Measurements from ENCODE around the gene DNAJC1. TPM values are rescaled to one million over a fixed set of nuclear protein-coding genes. Genes with fewer than 3 reads are reported as not detected.

Gene DNAJC1
- total RNA-seq, 3 donors from 2014 or later (not counting 1 experiment from before 2014, with no cell fraction given) = 38.4 to 63.7 (median 50.6) TPM

DNA sequence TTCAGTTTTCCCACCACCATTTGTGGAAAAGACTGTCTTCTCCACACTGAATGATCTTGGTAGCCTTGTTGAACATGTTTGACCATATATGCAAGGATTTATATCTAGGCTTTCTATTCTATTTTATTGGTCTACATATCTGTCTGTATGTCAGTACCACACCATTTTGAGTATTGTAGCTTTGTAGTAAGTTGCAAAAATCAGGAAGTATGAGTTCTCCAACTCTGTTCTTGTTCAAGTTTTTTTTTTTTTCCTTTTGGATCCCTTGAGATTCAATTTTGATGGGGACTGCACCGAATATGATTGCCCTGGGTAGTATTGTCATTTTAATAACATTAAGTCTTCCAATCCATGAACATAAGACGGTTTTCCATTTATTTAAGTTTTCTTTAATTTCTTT lies 176.8 kb downstream of the DNAJC1 start:
- Histone ChIP-seq H3K9me3 (ENCODE audit: control insufficient read depth, insufficient read depth, low read length) (peaks cover 21% of the 10 kb centered on the region), H3K4me1 (ENCODE audit: control insufficient read depth, insufficient read depth, low read length) (no peaks in the 10 kb centered on the region), H3K27ac (ENCODE audit: low read length) (no peak overlapping the region), H3K36me3 (ENCODE audit: control insufficient read depth, insufficient read depth, low read length) (no peaks in the 10 kb centered on the region), H3K4me3 (ENCODE audit: low read length) (no peak overlapping the region), H3K27me3 (ENCODE audit: control insufficient read depth, insufficient read depth, low read length) (no peaks in the 10 kb centered on the region)
- no peak overlapping the region for H3K4me3 Mint-ChIP-seq
- ATAC-seq = no peak
- no peaks in the 10 kb centered on the region for H3K27me3 Mint-ChIP-seq (ENCODE audit: low read depth in 2 of 2)
- TF ChIP-seq, protein P1, sequence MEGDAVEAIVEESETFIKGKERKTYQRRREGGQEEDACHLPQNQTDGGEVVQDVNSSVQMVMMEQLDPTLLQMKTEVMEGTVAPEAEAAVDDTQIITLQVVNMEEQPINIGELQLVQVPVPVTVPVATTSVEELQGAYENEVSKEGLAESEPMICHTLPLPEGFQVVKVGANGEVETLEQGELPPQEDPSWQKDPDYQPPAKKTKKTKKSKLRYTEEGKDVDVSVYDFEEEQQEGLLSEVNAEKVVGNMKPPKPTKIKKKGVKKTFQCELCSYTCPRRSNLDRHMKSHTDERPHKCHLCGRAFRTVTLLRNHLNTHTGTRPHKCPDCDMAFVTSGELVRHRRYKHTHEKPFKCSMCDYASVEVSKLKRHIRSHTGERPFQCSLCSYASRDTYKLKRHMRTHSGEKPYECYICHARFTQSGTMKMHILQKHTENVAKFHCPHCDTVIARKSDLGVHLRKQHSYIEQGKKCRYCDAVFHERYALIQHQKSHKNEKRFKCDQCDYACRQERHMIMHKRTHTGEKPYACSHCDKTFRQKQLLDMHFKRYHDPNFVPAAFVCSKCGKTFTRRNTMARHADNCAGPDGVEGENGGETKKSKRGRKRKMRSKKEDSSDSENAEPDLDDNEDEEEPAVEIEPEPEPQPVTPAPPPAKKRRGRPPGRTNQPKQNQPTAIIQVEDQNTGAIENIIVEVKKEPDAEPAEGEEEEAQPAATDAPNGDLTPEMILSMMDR (IDR thresholded peaks at IDR 0.05) = no peak
- peaks cover 12 to 26% of the 10 kb centered on the region in 2 donors for H3K9me3 Mint-ChIP-seq
- H3K36me3 Mint-ChIP-seq = peaks cover 37% of the 10 kb centered on the region
- H3K27ac Mint-ChIP-seq = no peak overlapping the region
- peaks cover 4 to 13% of the 10 kb centered on the region in 2 donors for H3K4me1 Mint-ChIP-seq
- 90% methylated on average over 1 of the region's 2 CpGs for WGBS (ENCODE audit: insufficient coverage)
- intact Hi-C loops (cut with micrococcal nuclease) = no loop called here
- no peak for DNase-seq

DNA sequence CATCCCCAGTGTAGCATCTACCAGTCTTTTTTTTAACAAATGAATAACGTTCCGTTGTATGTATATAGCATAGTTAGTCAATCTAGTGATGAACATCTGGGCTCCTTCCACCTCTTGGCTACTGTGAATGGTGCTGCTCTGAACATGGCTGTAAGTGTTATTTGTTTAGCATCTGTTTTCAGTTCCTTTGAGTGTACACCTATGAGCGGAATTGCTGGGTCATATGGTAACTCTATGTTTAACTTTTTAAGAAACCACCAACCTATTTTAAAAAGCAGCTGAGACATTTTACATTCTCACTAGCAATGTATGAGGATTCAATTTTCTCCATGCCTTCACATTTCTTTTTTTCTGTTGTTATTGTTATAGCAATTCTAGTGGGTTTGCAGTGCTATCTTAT lies 178.2 kb downstream of the DNAJC1 start:
- peaks cover 9 to 19% of the 10 kb centered on the region in 2 donors for H3K9me3 Mint-ChIP-seq
- H3K27me3 ChIP-seq (ENCODE audit: control insufficient read depth, insufficient read depth, low read length) = no peaks in the 10 kb centered on the region
- TF ChIP-seq, protein P1 (IDR thresholded peaks at IDR 0.05) = no peak
- H3K4me3 ChIP-seq (ENCODE audit: low read length) = no peak overlapping the region
- peaks cover 29% of the 10 kb centered on the region for H3K36me3 Mint-ChIP-seq
- DNase-seq = no peak
- no peaks in the 10 kb centered on the region for H3K4me1 ChIP-seq (ENCODE audit: control insufficient read depth, insufficient read depth, low read length)
- no peak overlapping the region for H3K27ac Mint-ChIP-seq
- intact Hi-C loops (cut with micrococcal nuclease) = no loop called here
- H3K4me1 Mint-ChIP-seq = peaks cover 4 to 13% of the 10 kb centered on the region in 2 donors
- 93% methylated on average over 3 of the region's 3 CpGs for WGBS (ENCODE audit: insufficient coverage)
- H3K9me3 ChIP-seq (ENCODE audit: control insufficient read depth, insufficient read depth, low read length) = peaks cover 21% of the 10 kb centered on the region
- ATAC-seq = no peak
- H3K27ac ChIP-seq (ENCODE audit: low read length) = no peak overlapping the region
- H3K4me3 Mint-ChIP-seq = no peak overlapping the region
- H3K27me3 Mint-ChIP-seq (ENCODE audit: low read depth in 2 of 2) = no peaks in the 10 kb centered on the region
- H3K36me3 ChIP-seq (ENCODE audit: control insufficient read depth, insufficient read depth, low read length) = no peaks in the 10 kb centered on the region

DNA sequence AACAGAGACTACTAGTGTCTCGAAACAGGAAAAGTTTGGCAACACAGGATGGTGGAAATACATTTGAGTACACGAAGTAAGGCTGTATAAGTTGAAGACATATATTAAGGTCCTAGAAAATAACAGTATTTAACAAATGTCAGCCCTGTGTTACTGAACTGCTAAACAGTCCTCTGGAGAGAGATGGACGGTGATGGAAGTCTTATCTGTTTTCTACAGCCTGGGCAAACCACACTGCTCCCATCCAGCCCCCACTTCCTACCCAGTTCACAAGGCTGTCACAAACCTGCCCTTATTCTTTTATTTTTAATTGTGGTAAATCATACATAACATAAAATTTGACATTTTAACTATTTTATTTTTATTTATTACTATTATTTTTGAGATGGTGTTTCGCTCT lies 179.1 kb downstream of the DNAJC1 start:
- no peak for ATAC-seq

More for the DNA sequence above, 179.1 kb downstream of the DNAJC1 start:
- H3K4me3 Mint-ChIP-seq = no peak overlapping the region
- H3K27me3 Mint-ChIP-seq (ENCODE audit: low read depth in 2 of 2) = no peaks in the 10 kb centered on the region
- H3K4me1 Mint-ChIP-seq = peaks cover 4 to 13% of the 10 kb centered on the region in 2 donors
- H3K9me3 ChIP-seq (ENCODE audit: control insufficient read depth, insufficient read depth, low read length) = peaks cover 19% of the 10 kb centered on the region
- peaks cover 21% of the 10 kb centered on the region for H3K36me3 Mint-ChIP-seq
- no peak for DNase-seq
- no peak overlapping the region for H3K27ac ChIP-seq (ENCODE audit: low read length)
- 95% methylated on average over 3 of the region's 4 CpGs for WGBS (ENCODE audit: insufficient coverage)
- H3K36me3 ChIP-seq (ENCODE audit: control insufficient read depth, insufficient read depth, low read length) = no peaks in the 10 kb centered on the region
- TF ChIP-seq, protein P1 (IDR thresholded peaks at IDR 0.05) = no peak
- H3K9me3 Mint-ChIP-seq = peaks cover 5 to 13% of the 10 kb centered on the region in 2 donors
- H3K4me1 ChIP-seq (ENCODE audit: control insufficient read depth, insufficient read depth, low read length) = no peaks in the 10 kb centered on the region
- intact Hi-C loops (cut with micrococcal nuclease) = no loop called here
- H3K27me3 ChIP-seq (ENCODE audit: control insufficient read depth, insufficient read depth, low read length) = no peaks in the 10 kb centered on the region
- H3K27ac Mint-ChIP-seq = no peak overlapping the region
- no peak overlapping the region for H3K4me3 ChIP-seq (ENCODE audit: low read length)

Data from natural killer cell (primary cell).